SK-N-DZ (cell line): ENCODE data around the gene SLC6A12.

Experiments used
- DNase-seq: peaks from one replicate; pipeline ENCODE4 v3.0.0-alpha.2; 2015; ENCODE audit warnings: low spot score

Gene SLC6A12

DNA sequence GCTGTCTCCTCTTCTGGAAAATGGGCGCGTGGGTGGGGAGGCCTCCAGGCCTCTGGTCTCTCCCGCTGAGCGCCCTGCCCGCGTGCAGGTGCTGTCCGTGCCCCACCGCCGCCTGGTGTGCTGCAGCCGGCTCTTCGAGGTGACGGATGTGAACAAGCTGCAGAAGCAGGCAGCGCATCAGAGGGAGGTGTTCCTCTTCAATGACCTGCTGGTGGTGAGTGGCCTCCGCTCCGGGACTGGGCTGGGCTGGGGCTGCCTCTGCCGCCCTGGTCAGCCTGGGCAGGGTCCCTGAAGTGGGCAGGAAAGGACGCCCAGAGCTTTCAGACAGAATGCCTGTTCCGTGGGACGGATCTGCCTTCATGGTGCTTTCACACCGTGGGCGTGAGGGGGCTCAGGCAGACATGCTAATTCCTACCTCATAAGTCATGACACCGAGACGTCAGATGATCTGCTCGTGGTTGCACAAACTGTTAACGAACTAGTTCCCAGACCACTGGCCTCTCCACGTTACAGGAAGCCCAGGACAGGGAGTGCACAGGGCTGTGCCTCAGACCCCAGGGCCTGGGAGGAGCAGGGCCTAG, 50.5 kb downstream of the SLC6A12 start:
- DNase-seq, result no peak

DNA sequence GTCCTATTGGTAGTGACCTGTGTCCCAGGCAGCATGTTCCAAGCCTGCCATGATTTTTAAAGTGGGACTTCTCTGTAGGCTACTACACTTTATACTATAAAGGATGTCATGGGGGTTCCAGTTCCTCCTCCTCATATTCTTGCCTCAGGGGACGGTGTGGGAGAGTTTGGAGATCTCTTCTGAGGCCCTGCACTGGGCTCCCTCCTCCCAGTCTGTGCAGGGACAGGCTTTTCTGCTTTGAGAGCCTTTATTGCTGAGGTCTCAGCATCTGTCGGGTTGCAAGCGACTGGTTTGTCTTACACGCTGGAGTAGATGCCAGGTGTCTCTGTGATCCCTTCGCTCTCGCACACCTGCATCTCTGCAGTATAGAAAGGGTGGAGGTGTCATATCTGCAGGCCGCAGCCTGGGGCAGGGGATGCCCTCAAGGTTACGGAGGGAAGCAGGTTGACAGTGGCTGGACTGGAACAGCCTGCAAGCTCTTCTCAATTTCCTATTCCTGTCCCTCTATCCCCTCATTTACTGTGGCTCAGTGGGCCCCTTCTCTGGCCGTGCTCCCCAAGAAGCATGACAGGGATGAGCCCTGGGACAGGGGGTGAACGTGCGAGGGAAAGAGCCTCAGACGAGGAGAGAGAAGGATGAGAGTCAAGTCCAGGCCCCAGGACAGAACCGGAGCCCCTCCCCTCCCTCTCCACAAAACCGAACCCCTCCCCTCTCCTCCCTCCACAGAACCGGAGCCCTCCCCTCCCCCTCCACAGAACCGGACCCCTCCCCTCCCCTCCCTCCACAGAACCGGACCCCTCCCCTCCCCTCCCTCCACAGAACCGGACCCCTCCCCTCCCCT, 51.3 kb downstream of the SLC6A12 start:
- DNase-seq, result peak; percentile 70

DNA sequence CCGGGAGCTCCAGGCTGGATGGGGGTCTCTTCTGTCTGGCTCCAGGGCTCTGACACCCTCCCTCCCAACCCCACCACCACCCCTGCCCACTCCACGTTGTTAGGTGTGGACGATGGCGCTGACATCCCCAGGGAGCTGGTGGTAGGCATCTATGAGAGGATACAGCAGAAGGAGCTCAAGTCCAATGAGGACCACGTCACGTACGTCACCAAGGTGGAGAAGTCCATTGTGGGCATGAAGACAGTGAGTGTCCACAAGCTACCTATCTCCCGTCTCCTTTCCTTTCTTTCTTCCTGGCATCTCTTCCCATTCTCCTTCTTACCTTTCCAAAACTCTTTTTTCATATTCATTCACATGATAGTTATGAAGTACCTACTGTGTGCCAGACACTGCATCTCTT, 52.1 kb downstream of the SLC6A12 start:
- DNase-seq, result no peak

DNA sequence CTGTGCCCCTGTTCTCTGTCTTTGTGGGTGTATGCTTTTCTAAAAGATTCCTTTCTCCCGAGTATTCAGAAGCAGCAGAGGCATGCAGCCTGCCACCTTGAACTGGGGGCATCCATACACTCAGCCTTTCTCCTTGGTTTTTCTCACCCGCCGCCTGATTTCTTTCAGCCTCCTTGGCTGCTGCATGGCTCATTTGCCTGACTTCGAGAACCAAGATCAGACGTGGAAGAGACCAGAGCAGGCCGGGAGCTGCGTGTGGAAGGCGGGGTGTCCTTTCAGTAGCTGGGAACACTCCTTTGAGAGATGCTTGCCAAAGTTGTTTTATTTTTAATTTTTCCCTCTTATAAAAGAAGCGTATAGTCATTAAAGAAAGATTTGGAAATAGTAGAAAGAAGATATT, 53.1 kb downstream of the SLC6A12 start:
- DNase-seq, result no peak

DNA sequence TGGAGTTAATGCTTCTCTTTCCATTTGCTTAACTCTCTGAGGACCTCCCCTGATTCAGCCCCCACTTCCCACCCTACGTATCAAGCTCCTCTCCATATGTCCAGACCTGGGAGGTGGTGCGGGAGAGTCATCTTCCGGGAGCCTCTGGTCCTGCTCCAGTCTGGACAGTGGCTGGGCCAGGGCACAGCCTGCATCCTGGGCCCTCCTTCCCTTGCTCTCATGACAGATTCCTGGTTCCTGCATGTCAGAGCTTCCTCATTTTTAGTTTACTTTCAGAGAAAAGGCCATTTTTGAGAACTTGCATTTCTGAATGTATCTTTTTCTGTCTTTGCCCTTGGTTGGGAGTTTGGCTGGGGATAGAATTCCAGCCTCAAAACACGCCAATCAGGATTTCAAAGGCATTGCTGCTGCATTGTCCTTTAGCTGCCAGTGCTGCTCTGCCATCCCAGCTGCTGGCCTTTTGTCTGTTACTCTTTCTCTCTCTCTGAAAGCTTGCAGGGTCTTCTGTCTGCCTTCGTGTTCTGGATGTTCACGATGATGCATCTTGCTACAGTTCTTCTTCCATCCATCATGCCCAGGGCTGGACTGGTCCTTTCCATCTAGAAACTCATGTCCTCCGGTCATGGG, 54.7 kb downstream of the SLC6A12 start:
- DNase-seq, result no peak

DNA sequence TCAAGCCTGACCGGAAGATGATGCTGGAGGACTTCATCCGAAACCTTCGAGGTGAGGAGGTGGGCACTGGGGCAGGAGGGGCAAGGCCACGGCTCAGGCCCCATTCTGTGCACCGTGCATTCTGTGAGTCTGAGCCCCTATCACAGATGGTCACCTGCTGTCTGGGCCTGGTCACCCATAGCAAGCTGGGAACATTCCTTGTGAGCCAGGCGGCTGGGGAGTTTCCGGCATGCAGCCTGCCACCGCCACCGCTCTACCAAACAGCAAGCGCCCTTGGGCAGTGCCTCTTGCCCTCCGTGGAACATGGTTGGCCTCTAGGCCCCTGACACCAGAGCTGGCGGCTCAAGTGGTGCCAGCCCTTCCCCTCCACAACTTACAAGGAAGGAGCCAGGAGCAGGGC, 56.3 kb downstream of the SLC6A12 start:
- DNase-seq, result no peak

DNA sequence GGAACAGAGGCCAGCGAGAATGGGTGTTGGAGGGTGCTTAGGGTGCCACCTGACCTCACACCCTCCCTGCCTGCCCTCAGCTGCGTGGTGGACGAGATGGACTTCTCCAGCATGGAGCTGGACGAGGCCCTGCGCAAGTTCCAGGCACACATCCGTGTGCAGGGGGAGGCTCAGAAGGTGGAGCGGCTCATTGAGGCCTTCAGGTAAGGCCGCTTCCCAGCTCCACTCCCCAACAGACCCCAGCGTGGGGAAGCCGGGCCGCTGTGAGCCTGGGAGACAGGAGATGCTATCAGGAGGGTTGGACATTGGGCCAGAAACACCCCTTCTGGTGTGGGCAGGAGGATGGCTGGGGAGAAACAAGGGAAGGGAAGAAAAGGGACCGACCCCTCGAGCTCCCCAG, 57.0 kb downstream of the SLC6A12 start:
- no peak for DNase-seq

DNA sequence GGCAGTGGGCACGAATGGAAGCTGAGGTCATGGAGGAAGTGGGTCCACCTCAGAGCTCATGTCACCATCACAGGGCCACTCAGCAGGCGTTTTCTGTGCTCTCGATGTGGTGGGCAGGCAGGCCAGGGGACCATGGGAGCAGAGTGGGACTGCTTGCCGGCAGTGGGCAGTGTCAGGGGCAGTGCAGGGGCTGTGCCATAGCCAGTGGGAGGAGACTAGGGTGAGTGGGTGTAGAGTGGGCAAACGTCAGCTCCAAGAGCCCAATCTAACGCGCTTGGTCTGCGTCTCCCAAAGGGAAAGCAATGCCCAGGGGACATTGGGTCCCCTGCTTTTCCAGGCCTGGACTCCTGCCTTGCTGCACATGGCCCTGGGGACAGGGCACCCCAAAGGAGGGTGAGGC, 58.3 kb downstream of the SLC6A12 start:
- no peak for DNase-seq

DNA sequence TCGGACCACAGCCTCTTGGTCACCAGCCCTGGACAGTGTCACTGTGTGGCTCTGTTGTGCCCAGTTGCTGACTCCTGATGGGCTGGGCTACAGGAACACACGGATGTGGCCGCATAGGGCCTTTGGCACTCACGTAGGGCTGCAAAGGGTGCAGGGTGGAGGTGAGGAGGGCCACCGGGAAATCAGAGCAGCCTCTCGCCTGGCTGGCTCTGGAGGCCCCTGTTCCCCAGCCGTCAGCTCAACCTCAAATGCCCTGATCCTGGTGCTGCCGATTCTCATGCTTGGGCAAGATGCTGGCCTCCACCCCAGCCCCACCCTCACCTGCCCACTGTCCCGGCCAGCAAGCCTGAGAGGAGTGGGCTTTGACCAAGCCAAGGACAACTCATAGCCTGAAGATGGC, 59.0 kb downstream of the SLC6A12 start:
- no peak for DNase-seq

DNA sequence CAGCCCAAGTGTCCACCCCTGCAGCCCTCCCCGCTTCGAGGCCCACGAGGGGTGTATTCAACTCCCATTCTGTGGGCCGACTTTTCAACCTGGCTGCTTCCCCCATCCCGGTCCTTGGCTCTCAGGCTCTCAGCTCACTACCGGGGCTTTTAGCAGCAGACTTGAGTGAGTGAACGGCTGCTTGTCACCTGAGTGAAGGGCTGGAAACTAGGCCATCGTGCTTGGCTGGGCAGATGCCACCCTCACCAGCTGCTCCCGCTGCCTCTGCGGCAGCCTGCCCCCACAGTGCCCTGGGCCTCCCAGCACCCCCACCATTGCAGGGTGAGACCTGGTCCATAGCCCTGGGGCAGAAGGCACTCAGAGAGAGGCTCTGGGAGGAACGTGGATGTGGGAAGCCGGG, 59.9 kb downstream of the SLC6A12 start:
- no peak for DNase-seq

DNA sequence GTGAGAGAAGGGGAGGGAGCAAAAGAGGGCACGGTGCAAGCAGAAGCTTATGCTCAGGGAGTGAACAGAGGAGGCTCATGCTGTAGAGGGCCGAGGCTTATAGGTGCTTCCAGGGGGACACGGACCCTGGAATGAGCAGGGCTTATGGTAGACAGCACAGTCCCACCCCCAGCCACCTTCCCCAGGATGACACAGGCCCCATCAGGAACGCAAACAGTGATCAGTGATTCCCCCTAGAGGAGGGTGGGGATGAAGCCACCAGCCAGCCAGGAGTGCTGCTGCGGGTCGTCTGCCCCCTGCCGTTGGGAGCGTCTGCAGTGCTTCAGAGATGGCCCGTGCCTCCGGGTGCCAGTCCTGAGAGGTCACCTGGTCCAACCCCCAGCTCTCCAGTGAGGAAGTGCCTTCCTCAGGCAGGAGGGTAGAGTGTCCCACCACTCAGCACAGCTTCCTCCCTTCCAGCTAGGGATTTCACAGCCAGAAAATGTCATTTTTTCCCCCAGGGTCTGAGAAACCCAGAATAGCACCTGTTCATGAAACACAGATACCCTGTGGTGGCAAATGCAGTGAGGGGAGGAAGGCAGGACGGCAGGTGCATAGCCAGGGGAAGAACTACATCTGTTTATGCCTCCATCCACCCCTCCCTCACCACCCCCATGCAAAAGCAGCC, 60.7 kb downstream of the SLC6A12 start:
- peak; percentile 82 for DNase-seq

DNA sequence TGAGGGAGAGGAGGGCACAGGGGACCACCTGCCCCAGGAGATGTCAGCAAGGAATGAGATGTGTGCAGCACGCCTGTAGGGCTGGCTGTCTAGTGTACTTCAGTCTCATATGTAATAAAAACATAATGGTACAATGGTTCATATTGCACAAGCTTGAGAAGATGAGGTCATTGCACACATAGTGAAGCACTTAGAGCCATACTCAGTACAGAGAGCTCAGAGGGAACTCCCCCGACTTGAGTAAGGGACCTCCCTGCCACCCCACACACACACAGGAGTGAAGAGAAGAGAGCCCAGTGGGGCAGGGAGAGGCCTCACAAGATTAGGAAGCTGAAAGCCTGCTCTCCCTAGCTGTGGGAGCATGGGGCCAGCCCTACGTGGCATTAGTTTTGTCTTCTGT, 61.5 kb downstream of the SLC6A12 start:
- no peak for DNase-seq

DNA sequence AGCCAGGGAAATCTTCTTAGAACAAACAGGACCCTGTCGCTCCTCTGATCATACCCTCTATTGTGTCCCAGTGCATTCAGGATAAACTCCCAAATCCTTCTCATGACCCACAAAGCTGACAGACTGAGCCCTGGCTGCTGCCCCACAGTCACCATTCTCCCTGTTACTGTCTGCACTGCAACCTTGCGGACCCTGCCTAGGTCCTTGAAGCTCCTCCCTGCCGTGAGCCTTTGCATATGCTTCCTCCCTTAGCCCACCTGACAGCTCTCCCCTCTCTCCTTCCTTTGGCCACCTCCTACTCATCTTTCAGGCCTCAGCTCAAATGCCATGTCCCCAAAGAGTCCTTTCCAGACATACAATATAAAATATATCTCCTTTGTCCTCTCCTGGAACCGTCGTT, 62.4 kb downstream of the SLC6A12 start:
- DNase-seq, result no peak

DNA sequence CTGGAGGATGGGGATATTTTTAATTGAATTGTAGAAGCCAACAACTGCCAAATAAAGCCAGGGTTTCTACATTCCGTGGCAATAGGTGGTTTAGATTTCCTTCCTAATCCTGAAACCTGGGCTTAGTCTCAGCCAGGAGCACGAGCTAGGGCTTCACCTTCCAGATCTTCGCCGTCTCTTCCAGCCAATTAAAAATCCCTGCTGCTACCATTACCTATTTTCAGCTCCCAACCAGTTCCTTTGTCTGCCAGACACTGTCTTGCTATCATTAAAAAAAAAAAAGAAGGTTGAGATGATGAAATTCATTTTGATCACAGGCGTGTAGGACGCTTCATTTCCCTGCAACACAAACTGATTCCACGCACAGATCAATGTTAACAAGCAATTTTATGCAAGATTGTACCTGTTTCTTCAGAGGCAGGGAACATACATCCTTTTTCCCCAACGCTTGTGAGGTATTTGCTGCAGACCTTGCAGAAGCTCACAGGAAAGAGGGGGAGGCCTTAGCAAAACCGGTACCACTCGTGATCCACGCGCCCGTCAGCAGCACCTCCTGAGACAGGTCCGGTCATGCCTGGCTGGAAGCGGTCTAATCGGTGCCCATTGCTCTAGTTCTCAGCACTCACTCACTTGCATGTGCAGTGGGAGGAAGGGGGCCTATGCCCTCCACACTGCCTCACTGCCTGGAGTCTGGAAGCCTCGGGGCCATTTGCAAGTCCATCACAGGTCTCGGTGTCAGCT, 65.1 kb downstream of the SLC6A12 start:
- no peak for DNase-seq

DNA sequence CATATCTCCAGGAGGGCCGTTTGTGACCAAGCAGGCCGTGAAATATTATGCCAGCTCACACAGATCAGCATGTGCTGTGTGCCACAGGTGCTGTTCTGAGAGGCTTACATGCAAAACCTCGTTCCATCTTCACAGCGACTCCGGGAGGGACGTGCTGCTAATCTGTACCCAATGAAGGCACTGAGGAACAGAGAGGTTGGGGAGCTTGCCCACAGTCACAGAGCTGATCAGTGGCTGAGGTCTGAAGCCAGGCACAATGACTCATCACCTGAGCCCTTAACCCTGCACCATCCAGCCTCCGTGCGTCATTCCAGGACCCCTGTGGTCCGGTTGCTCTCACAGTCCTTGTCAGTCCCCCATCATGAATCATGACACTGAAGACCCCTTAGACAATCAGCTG, 66.7 kb downstream of the SLC6A12 start:
- no peak for DNase-seq

DNA sequence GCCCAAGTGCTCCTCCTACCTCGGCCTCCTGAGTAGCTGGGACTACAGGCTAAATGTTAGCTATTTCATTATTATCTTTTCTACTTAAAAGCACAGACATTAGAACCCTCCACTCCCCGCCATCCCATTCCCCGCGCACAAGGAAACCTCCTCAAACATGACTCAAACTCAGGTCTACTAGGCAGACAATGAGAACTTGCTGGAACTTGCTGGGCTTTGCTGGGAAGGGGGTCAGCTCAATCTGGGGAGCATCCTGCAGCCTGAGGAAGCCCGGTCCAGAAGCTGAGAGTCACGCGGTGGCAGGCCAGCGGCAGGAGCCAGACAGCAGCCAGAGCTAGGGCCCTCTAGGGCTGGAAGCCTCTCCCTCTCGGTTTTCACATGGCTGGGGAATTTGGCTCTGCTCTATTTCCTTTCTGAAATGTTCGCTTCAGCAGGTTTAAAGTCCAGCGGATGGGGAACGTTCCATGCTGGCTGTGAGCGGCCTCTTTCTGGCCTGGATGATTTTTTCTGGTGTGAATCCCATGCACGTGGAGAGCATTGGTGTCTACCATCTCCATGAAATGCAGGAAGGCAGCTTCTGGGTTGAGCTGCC, 68.5 kb downstream of the SLC6A12 start:
- no peak for DNase-seq

DNA sequence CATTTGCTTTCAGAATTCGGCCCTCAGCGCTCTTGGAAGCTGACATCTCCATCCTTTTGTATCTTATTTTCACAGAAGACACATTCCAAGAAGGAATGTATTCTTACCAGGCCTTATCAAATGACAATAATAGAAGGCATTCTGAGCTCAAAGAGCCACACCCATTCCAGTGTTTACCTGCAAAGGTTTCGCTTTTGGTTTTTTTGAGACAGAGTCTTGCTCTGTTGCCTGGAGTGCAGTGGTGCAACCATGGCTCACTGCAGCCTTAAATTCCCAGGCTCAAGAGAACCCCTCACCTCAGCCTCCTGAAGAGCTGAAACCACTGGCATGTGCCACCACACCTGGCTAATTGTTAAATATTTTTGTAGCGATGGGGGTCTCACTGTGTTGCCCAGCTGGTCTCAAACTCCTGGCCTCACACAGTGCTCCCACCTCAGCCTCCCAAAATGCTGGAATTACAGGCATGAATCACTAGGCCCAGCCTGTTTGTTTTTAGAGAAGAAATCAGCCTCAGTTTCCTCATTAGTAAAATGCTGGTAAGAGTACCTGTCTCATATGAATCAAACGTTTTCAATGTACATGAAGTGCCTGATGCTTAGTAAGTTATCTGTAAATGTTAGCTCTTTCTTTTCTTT, 69.2 kb downstream of the SLC6A12 start:
- DNase-seq, result no peak

DNA sequence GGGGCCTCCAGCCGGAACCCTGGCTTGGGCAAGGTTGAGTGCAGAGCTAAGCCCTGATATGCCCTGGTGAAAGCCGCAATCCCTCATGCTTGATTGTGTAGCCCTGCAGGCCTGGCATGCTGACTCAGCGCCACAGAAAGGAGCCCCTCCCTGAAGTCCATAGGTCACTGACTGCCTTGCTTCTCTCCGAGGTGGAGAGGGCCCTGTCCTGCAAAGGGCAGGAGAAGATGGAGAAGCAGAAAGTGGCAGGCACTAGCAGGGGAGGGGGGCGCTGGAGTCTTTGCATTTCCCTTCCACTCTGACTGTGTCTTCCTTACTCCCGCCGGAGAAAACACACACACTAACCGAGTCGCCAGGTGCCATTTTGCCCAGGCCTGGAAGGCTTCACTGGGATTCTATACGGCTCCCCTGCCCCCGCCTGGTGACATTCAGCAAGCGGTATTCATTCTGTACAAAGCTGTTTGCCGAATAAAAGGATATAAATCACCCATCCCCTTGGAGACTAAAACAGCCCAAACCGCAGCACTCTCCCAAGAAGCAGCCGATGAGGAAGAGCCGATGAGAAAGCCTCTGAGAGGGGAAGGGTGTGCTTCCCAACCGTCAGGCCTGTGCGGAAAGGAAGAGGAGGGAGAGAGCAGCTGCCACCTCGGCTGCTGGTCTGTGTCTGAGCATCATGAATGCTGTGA, 69.8 kb downstream of the SLC6A12 start:
- DNase-seq, result peak; percentile 69

DNA sequence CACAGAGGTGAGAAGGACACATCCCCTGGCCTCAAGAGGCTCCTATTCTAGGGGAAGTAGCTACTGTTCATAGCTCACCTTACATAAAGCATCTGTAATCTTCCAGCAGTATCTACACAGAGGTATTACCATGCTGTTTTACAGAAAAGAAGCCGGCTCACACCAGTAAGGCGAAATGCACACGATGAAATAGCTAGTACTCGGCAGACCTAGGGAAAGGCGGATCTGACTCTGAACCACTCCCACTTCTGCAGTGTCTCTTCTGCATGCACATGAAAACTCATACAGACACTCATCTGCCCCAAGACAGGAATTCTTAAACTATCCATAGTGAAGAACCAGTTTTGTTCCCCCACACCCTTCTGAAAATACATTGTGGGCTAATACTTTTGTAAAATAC, 73.8 kb downstream of the SLC6A12 start:
- no peak for DNase-seq
